PC-9 (cell line): Measurements from ENCODE around the gene ZNF710.

Source experiments
- CTCF ChIP-seq: fragments of 200-600 bp; sonication (generic); conservative IDR thresholded peaks from 2 replicates; pipeline ENCODE4 v1.6.1; 2017; ENCODE audit warnings: mixed run types, antibody characterized with exemption, mild to moderate bottlenecking, moderate library complexity
- EZH2 ChIP-seq: fragments of 200-600 bp; sonication (generic); IDR thresholded peaks from 2 replicates; pipeline ENCODE4 v1.8.0; 2017; ENCODE audit warnings: antibody characterized with exemption, low read depth

DNA sequence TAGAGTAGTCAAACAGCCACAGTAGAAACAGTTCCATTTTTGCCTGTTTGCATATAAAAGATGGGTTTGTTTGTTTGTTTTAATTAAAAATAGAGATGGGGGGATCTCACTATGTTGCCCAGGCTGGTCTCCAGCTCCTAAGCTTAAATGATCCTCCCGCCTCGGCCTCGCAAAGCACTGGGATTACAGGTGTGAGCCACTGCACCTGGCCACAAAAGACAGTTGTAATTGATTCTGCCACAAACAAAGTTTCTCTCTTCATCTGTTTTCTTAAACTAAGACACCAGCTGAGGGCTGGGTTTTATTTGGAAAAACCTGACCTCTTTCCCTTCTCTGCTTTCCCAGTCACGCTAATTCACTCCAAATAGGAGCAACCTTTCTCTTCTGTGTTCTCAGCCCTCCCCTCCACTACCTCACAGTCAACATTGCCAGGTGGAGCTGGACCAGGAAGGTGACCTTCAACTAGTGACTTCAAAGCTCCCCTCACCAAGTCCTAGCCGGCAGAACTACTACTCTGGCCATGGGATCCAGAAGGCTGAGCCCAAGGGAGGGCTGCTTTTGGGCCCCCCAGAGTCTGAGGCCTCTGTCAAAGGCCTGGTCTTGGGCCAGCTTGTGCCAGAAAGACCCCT lies 102.7 kb downstream of the ZNF710 start:
- no peak for TF ChIP-seq CTCF
- TF ChIP-seq EZH2: no peak
